Suprapubic skin (tissue), 4 donors: ENCODE data around the gene ENAH.

Experiments
- EP300 ChIP-seq: sonication (generic); formaldehyde crosslinking; IDR thresholded peaks from one replicate; pipeline ENCODE4 v1.6.1; 2017; ENCODE audit warnings: antibody characterized with exemption
- POLR2A ChIP-seq, 2 donors: fragments of 450-650 bp; IDR thresholded peaks; one replicate each; pipeline ENCODE4 v1.6.1; 2017; ENCODE audit warnings: antibody characterized with exemption in 2 of 2, mild to moderate bottlenecking in 2 of 2, moderate library complexity in 2 of 2
- POLR2AphosphoS5 ChIP-seq, 3 donors: sonication (generic); formaldehyde crosslinking; IDR thresholded peaks; one replicate each; pipeline ENCODE4 v1.6.1; 2017; ENCODE audit warnings: antibody characterized with exemption in 3 of 3
- TF ChIP-seq, protein P1 (sequence below), 2 donors: fragments of 200-600 bp in 1 of 2; fragments of 450-650 bp in 1 of 2; sonication (generic) in 1 of 2; IDR thresholded peaks; one replicate each; pipeline ENCODE4 v1.5.1; 2016 to 2019; ENCODE audit warnings: antibody characterized with exemption in 2 of 2, mild to moderate bottlenecking in 1 of 2, moderate library complexity in 1 of 2

DNA sequence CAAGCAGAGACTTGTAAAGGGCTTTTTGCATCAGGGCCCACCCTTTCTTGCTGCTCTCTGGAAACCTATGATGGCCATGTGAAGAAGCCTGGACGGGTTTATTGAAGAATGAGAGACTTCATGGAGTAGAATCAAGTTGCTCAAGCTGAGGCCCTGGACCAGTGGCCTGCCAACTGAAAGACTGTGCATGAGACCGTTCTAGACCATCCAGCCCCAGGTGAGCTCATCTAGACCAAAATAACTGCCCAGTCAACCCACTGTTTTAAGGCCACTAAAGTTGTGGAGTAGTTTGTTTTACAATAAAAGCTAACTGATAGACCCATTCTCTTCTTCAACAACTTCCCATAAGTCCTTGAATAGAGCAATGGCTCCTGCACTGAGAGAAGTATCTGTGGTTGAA, 11.8 kb upstream of the ENAH start:
- TF ChIP-seq POLR2AphosphoS5 (IDR thresholded peaks at IDR 0.05) (no peak), POLR2A (IDR thresholded peaks at IDR 0.05) (no peak), EP300 (no peak)
- TF ChIP-seq, protein P1, sequence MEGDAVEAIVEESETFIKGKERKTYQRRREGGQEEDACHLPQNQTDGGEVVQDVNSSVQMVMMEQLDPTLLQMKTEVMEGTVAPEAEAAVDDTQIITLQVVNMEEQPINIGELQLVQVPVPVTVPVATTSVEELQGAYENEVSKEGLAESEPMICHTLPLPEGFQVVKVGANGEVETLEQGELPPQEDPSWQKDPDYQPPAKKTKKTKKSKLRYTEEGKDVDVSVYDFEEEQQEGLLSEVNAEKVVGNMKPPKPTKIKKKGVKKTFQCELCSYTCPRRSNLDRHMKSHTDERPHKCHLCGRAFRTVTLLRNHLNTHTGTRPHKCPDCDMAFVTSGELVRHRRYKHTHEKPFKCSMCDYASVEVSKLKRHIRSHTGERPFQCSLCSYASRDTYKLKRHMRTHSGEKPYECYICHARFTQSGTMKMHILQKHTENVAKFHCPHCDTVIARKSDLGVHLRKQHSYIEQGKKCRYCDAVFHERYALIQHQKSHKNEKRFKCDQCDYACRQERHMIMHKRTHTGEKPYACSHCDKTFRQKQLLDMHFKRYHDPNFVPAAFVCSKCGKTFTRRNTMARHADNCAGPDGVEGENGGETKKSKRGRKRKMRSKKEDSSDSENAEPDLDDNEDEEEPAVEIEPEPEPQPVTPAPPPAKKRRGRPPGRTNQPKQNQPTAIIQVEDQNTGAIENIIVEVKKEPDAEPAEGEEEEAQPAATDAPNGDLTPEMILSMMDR (IDR thresholded peaks at IDR 0.05): no peak
